Neutrophil (primary cell): ENCODE measurements around the gene HS6ST3.
"Not testable (repeated sequence)": the region's sequence is repeated elsewhere in the genome, so short reads cannot be mapped to it uniquely, and the experiment has no call there.

Source experiments
- H3K27ac ChIP-seq: fragments of 200-600 bp; sonication (generic); 2 replicates; pipeline ENCODE4 v1.5.1; 2016; ENCODE audit warnings: mild to moderate bottlenecking, moderate library complexity
- H3K27me3 ChIP-seq: fragments of 200-600 bp; sonication (generic); 2 replicates; pipeline ENCODE4 v1.6.0; 2016; ENCODE audit warnings: mild to moderate bottlenecking
- H3K36me3 ChIP-seq: fragments of 200-600 bp; sonication (generic); 2 replicates; pipeline ENCODE4 v1.5.1; 2017
- H3K4me1 ChIP-seq, 2 experiments: fragments of 200-600 bp in 1 of 2; sonication (generic) in 1 of 2; 1 replicate in 1 of 2; 2 replicates in 1 of 2; pipeline versions ENCODE4 v1.5.1 to v1.6.1; 2013 to 2016; ENCODE audit warnings: low read depth in 1 of 2, low read length in 1 of 2, mild to moderate bottlenecking in 1 of 2, moderate library complexity in 1 of 2; ENCODE audit not compliant: control insufficient read depth in 1 of 2, insufficient read depth in 1 of 2
- H3K4me3 ChIP-seq, 2 experiments: fragments of 200-600 bp in 1 of 2; sonication (generic) in 1 of 2; 1 replicate in 1 of 2; 2 replicates in 1 of 2; pipeline ENCODE4 v1.5.1; 2013 to 2016; ENCODE audit warnings: low read depth in 1 of 2, low read length in 1 of 2, mild to moderate bottlenecking in 1 of 2, moderate library complexity in 1 of 2
- H3K9me3 ChIP-seq: fragments of 200-600 bp; sonication (generic); 2 replicates; pipeline ENCODE4 v1.5.1; 2016
- TF ChIP-seq, protein P1 (sequence below): fragments of 200-600 bp; sonication (generic); IDR thresholded peaks from 2 replicates; pipeline ENCODE4 v1.5.1; 2016; ENCODE audit warnings: antibody characterized with exemption

Gene HS6ST3

GRCh38 chr13:96100457-96101220, 10.7 kb downstream of the HS6ST3 start:
- TF ChIP-seq, protein P1, sequence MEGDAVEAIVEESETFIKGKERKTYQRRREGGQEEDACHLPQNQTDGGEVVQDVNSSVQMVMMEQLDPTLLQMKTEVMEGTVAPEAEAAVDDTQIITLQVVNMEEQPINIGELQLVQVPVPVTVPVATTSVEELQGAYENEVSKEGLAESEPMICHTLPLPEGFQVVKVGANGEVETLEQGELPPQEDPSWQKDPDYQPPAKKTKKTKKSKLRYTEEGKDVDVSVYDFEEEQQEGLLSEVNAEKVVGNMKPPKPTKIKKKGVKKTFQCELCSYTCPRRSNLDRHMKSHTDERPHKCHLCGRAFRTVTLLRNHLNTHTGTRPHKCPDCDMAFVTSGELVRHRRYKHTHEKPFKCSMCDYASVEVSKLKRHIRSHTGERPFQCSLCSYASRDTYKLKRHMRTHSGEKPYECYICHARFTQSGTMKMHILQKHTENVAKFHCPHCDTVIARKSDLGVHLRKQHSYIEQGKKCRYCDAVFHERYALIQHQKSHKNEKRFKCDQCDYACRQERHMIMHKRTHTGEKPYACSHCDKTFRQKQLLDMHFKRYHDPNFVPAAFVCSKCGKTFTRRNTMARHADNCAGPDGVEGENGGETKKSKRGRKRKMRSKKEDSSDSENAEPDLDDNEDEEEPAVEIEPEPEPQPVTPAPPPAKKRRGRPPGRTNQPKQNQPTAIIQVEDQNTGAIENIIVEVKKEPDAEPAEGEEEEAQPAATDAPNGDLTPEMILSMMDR: no peak
- Histone ChIP-seq H3K36me3 (no peaks in the 10 kb centered on the region), H3K4me3 (no peak overlapping the region), H3K4me1 (no peaks in the 10 kb centered on the region), H3K9me3 (no peaks in the 10 kb centered on the region), H3K27me3 (peaks cover 63% of the 10 kb centered on the region), H3K27ac (no peak overlapping the region)

GRCh38 chr13:96104516-96104915, 14.6 kb downstream of the HS6ST3 start:
- no peaks in the 10 kb centered on the region for H3K9me3 ChIP-seq
- no peak overlapping the region for H3K4me3 ChIP-seq
- TF ChIP-seq, protein P1: no peak
- H3K27ac ChIP-seq: no peak overlapping the region
- no peaks in the 10 kb centered on the region for H3K36me3 ChIP-seq
- H3K27me3 ChIP-seq: peaks cover 25% of the 10 kb centered on the region
- H3K4me1 ChIP-seq: no peaks in the 10 kb centered on the region

- H3K36me3 ChIP-seq, H3K4me3 ChIP-seq, H3K4me1 ChIP-seq, H3K9me3 ChIP-seq, H3K27ac ChIP-seq: not testable (repeated sequence)
- H3K27me3 ChIP-seq: peaks cover 14% of the 10 kb centered on the region
These were observed 18.2 kb downstream of the HS6ST3 start for GRCh38 chr13:96108072-96108471.

GRCh38 chr13:96109125-96109524, 19.2 kb downstream of the HS6ST3 start:
- no peaks in the 10 kb centered on the region for H3K4me1 ChIP-seq
- H3K36me3 ChIP-seq: no peaks in the 10 kb centered on the region
- H3K27me3 ChIP-seq: peaks cover 4% of the 10 kb centered on the region
- H3K27ac ChIP-seq: no peak overlapping the region
- TF ChIP-seq, protein P1: no peak
- no peaks in the 10 kb centered on the region for H3K9me3 ChIP-seq
- no peak overlapping the region for H3K4me3 ChIP-seq

GRCh38 chr13:96112936-96113335, 23.0 kb downstream of the HS6ST3 start:
- TF ChIP-seq, protein P1: no peak
- no peaks in the 10 kb centered on the region for H3K36me3 ChIP-seq

DNA sequence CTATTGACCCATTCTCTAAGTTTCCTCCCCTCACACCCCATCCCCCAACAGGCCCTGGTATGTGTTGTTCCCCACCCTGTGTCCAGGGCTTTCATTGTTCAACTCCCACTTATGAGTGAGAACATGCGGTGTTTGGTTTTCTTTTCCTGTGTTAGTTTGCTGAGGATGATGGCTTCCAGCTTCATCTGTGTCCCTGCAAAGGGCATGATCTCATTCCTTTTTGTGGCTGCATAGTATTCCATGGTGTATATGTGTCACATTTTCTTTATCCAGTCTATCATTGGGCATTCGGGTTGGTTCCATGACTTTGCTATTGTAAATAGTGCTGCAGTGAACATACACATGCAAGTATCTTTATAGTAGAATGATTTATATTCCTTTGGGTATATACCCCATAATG, 25.5 kb downstream of the HS6ST3 start:
- H3K36me3 ChIP-seq, H3K4me3 ChIP-seq, H3K27me3 ChIP-seq: not testable (repeated sequence)

More at GRCh38 chr13:96112936-96113335, 23.0 kb downstream of the HS6ST3 start:
- Histone ChIP-seq H3K27ac (no peak overlapping the region), H3K4me3 (no peak overlapping the region), H3K4me1 (no peaks in the 10 kb centered on the region), H3K27me3 (no peaks in the 10 kb centered on the region), H3K9me3 (no peaks in the 10 kb centered on the region)

More for the DNA sequence above, 25.5 kb downstream of the HS6ST3 start:
- not testable (repeated sequence) for H3K27ac ChIP-seq, H3K4me1 ChIP-seq, H3K9me3 ChIP-seq
